HG03025 (cell line): ENCODE data around the gene PCSK6.

ENCODE experiments used
- ATAC-seq: cut with Tn5 transposase; IDR thresholded peaks from one replicate; pipeline ENCODE4 v1.9.1; 2021; ENCODE audit warnings: mild to moderate bottlenecking, moderate library complexity; ENCODE audit not compliant: unreplicated experiment, low FRiP score

PCSK6 gene

GRCh38 chr15:101486696-101487459 lies 2.6 kb downstream of the PCSK6 start:
- no peak for ATAC-seq

DNA sequence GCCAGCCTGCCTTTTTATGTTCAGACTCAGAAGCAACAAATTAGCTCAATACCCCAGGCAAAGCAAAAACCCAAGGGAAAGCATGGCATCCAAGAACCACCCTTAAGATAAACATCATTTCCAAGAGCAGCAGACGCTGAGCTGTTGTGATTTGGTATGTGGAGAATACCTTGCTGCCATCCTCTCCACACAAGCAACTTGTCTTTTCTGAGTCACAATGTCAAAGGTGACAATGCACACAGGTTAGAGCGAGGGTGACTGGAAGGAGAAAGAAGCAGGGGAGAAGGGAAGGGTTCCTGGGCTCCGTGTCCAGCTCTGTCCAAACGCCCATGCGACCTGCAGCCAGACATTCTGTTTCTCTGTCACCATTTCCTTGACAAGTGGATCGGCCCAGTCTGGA lies 6.0 kb downstream of the PCSK6 start:
- no peak for ATAC-seq

DNA sequence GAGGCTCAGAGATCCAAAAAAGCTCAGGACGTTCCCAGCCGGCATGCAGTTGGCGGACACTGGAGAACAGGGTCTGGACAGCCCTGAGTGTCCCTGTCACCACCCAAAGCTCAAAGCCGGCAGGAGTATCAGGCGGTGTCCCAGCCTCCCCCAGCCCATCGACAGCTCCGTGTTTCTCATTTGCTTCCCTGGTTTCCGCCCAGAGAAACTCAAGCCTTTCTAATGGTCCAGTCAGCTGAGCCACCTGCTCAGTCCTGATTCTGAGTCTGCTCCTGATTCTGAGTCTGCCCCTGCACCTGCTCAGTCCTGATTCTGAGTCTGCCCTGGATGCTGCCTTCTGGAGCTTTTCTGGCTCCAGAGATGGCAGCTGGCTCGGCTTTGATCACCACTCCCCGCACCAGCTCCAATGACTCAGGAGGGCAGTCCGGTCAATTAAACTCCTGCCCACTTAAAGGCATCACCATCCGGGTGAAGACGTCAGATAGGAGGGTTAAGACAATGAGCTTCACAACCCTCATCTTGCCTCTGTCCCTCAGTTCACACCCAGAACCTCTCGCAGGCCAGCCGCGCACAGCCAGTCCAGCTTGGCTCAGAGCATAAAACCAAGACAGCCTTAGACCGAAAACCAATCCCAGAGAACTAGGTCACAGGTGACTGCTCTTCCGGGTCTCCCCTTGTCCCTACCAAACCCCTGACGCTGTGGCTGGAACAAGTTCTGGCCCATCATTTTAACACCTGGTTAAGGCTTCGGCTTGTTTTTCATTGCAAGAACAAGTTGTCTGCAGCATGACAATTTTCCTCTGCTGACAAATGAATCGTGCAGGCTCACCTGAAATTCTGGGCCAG lies 6.8 kb downstream of the PCSK6 start:
- ATAC-seq, result no peak

DNA sequence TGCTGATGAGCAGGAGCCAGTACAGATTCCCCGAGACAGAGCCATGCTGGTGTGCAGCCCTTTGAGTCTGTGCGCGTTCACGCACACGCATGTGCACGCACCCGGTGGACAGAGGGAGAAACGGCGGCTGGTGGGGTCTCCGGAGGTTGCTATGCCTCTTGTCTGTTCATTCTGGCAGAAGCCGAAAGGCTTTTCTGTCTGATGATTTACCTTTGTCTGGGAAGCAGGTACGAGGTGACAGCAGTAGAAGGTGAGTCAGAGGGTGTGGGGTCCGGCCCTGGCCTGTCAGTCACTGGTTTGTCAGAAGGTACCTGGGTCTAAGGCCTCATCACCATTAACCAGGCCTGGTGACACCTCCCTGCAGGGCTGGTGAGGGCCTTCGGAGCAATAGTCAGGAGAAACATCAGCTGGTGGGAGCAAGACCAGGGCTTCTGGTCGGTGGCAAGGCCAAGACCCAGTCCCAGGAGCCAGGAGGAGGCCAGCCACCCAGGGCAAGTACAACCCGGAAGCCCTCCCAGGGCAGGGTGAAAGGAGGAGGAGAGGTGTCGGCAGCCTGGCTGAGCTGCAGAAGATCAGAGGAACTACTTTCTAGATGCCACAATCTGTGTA lies 7.5 kb downstream of the PCSK6 start:
- ATAC-seq, result no peak

DNA sequence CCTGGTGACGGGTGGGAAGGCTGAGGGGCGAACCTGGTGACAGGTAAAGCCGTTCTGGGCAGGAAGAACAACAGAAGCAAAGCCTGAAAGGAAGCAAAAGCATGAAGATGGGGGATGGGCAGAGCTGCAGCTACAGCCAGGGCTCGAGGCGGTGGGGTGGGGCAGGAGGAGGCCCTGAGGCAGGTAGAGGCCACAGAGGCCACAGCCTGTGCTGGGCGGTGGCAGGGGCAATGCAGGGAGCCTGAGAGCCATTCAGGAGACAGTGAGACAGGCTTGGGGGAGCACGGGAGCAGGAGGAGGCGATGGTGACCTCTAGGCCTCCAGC lies 8.2 kb downstream of the PCSK6 start:
- no peak for ATAC-seq

- no peak for ATAC-seq
These were observed 8.7 kb downstream of the PCSK6 start for GRCh38 chr15:101480613-101481380.

DNA sequence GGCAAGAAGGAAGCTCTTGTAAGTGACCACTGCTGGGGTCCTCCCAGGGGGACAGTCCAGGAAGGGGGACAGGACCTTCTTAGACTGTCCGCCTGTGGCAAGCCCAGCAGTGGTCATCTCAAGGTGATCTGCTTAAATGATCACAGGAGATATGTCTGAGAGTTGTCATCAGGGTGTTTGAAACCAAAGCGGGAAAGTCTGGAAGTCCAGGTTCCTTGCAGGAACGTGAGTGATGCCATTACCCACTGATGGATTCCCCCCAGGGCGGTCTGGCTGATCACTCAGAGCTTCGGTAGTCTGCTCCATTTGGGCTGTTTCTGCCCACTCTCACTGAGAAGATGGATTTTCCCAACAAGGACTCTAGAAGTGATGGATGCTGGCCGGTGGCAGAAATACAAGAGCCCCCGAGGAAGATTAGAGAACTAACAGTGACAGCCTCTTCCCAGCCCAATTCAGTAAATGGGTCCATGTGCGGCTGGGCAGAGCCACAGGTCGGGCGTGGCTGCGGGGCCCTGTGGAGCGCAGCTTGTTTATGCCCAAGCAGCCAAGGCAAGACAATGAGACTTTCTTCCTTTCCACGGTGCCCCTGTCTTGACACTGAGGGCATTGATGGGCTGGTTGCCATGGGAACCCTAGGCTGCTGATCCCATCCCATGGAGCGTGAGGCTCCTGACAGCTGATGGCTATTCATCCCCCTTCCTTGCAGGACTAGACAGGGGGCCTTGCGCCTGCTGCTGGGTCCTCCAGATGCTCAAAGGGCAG lies 9.5 kb downstream of the PCSK6 start:
- no peak for ATAC-seq

GRCh38 chr15:101479342-101479845 lies 10.1 kb downstream of the PCSK6 start:
- ATAC-seq, result no peak

DNA sequence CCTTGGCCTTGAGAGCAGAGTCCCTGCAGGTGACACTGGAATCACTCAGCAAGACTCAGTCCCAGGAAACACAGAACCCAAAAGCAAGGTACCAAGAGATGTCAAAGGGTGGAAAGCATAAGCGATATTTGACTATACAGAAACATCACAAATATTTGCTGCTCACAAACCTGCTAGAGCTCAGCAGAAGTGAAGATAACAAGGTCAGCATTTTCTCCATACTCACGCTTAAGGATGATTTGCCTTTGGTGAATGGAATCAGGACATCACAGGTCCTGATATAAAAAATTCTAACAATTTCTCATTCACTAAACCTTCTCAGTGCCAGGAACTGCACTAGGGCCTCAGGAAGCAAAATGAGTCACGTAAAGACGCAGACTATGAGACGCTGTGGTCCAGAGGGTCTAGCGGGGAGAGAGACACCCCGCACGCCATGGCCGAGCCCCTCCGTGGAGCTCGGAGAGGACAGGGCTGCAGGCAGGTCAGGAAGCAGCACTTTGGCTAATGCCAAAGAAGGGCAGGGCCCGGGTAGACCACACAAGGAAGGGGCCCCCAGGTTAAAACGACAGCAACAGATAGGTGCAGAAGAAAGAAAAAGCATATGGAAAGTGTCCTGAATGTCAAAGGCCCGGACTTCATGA lies 10.7 kb downstream of the PCSK6 start:
- ATAC-seq, result no peak

DNA sequence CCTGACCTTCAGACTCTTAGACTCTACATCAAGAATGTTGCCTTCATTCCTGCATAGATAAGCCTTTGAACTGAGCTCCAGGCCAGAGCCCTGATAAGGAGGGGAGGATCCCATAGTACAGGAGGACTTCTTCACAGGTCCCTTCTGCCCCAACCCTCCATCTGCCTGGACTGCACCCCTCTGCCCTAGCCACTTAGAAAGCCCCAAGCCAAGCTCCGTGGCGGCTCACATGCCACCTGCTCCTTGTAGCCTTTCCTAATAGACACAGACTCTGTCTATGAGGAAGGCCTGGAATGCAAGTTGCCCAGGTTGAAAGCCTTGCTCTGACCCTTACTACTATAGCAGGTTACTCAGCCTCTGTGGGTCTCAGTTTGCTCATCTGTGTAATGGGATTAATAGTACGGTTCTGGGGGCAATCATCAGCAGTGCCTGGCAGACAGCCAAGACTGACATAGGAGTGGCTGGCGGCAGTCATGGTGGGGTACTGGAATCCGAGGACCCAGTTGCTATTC lies 11.6 kb downstream of the PCSK6 start:
- no peak for ATAC-seq

GRCh38 chr15:101476756-101477155 lies 12.8 kb downstream of the PCSK6 start:
- no peak for ATAC-seq

DNA sequence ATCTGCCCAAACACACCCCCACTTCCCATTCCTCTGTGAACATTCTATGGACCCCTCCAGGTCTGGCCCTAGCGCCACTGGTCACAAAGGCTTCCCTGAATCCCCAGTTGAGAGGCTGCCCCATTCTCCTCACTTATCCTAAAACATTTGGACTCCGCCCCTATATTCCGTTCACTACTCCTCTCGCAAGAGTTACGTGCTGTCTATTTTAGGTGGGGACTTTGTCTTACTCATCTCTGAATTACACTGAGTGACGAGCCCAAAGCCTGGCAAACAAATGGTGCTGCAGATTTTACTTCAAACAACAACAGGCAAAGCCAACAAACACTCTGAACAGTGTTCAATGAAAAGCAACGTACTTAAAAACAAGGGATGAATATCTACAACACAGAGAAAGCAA lies 14.5 kb downstream of the PCSK6 start:
- no peak for ATAC-seq

- ATAC-seq, result no peak
These were observed 15.3 kb downstream of the PCSK6 start for GRCh38 chr15:101474233-101474632.

DNA sequence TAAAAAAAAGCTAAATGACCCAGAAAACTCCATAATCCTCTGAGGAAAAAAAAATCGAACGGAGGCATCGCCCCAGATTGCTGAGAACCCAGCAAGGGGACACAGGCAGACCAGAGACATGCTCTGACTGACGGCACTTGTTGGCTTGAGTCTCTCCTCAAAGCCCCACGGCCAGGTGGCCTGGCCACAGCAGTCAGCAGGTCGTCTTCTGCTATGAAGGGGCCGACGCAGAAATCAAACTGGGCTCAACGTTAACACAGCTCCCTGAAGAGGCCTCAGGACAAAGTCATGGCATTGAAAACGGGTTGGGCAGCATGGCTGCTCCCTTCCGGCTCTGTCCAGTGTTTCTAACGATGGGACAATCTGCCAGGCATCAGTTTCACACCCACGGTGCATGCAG lies 17.5 kb downstream of the PCSK6 start:
- ATAC-seq, result no peak

DNA sequence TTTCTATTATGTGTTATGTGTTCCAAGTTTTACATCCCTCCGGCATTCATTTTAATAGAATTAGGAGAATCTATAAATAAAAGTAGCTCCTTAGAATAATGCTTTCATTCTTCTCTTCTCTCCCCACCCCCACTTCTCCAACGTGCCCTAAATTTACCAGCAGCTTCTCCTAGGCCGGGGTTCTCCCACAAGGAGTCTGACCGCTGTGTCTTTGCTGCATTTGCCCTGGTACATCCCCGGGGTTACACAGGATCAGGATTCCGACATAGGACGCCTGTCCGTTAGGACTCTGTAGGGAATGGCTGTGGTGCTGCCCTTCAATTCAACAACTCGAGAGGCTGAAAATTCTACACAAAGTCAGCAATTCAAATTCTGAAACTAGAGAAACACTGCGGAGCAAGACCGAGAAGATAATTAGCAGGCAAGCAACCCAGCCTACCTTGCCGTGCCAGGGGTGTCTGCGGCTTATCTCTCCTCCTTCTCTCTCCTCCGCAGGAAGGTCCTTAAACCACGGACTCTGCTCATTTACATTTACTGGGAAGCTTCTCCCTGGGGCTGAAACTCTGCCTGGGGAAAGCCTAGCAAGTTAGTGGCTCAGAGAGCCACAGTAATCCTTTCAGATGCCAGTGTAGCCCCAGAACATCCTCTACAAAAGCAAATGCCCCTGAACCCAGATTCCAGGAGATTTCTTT lies 18.8 kb downstream of the PCSK6 start:
- no peak for ATAC-seq

GRCh38 chr15:101469520-101470288 lies 19.8 kb downstream of the PCSK6 start:
- ATAC-seq, result no peak

GRCh38 chr15:101466188-101466587 lies 23.3 kb downstream of the PCSK6 start:
- ATAC-seq, result no peak
